AG10803 (cell line): ENCODE results near the gene FABP7.
A peak's percentile ranks its signal among the peaks of the same experiment; 100 is the strongest.

Experiments used
- DNase-seq: peaks from one replicate; pipeline ENCODE4 v3.0.0; 2010; ENCODE audit warnings: low read depth
- H3K4me3 ChIP-seq: 2 replicates; pipeline ENCODE4 v1.5.1; 2011; ENCODE audit warnings: mild to moderate bottlenecking, low read length, control low read depth
- TF ChIP-seq, protein P1 (sequence below): conservative IDR thresholded peaks from 2 replicates; pipeline ENCODE4 v1.5.1; 2011; ENCODE audit warnings: mild to moderate bottlenecking, low read length, control low read depth, inconsistent platforms

The FABP7 gene

DNA sequence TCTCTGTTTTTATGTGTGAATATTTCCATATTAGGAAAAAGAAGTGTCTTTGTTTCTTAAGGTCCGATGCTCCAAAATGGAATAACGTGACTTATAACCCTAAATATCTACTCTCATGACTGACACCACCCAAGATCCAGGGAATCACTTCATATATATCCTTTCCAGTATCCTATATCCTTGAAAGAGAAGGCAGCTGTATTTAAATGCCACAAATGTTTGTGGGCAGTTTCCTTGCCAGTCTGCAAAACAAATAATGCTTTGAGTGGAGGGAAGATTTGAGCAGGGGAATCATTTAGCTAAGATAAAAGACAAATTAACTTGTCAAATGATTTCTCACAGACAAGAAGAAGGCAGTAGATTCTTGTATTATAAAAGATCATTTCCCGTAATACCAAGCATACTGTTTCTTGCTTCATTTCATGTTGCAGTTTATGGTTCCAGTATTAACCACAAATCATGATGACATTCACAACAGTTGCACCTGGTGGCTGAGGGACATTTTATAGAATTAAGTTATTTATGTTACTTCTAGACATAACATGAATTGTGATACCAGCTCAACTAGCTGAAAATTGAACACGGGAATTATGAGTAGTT lies 30.0 kb upstream of the FABP7 start:
- DNase-seq: peak; percentile 4
- H3K4me3 ChIP-seq: no peak overlapping the region
- TF ChIP-seq, protein P1, sequence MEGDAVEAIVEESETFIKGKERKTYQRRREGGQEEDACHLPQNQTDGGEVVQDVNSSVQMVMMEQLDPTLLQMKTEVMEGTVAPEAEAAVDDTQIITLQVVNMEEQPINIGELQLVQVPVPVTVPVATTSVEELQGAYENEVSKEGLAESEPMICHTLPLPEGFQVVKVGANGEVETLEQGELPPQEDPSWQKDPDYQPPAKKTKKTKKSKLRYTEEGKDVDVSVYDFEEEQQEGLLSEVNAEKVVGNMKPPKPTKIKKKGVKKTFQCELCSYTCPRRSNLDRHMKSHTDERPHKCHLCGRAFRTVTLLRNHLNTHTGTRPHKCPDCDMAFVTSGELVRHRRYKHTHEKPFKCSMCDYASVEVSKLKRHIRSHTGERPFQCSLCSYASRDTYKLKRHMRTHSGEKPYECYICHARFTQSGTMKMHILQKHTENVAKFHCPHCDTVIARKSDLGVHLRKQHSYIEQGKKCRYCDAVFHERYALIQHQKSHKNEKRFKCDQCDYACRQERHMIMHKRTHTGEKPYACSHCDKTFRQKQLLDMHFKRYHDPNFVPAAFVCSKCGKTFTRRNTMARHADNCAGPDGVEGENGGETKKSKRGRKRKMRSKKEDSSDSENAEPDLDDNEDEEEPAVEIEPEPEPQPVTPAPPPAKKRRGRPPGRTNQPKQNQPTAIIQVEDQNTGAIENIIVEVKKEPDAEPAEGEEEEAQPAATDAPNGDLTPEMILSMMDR: no peak

DNA sequence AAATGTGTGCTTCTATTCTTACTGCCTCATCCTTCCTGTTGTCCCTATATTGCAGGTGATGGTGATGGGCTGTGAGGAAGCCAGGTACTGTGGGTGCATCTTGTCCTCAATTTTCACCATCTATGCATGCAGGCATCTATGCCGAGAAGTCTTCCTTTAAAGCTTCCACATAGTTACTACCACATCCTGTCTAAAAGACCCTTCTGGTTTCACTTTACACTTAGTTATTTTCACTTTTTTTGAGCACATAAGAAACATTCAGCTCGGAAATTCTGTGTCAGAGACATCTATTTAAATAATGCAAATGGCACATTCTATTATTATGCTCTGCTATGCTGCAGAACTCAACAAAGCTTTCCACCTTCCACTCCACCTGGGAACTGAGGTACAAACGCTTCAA lies 28.2 kb upstream of the FABP7 start:
- DNase-seq: no peak
- no peak overlapping the region for H3K4me3 ChIP-seq
- TF ChIP-seq, protein P1: no peak

DNA sequence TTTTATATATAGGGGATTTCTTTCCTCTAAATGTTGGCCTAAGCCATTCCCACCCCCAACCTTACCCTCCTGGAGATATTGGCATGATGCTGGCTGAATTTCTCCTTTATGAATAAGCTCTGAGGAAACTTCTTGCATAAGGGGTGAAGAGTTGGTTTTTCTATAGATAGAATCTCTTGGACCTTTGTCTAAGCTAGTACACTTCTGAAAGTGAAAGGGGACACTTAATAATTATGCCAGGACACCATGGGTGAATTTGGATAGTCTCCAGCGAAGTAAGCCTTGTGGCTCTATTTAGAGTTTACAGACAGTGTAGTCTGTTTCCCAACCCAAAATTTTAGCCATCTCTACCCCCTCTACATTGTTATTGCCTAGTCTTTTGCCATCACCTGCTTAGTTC lies 27.1 kb upstream of the FABP7 start:
- no peak for DNase-seq
- no peak overlapping the region for H3K4me3 ChIP-seq
- TF ChIP-seq, protein P1: no peak

DNA sequence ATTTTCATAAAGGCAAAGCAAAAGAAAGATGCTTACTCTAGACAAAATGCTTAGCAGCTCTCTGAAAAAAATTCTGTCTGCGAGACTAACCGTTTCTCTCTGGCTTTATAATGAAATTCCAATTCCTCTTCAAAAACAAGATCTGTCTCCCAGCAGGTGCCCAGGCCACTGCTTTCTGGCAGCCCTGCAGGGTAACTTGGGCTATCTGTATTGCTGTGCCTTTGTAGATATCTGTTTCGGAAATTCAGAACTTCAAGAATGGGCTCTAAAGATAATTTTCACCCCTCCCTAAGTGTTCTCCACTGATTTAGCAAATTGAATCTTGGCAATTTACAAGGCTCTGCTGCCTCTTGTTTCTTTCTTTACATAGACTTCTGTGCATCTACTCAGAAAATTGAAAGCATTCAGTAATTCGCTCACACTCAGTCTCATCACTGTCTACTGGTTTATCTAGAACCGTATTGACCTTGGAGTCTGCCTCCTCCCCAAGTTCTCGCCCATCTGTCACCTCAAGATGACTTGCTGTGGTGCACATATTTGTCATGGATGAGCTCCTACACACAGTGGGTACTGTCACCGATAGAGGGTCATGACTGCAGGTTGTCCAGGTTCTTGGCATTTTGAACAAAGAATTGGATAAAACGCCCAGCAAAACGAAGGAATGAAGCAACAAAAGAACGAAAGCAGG lies 26.4 kb upstream of the FABP7 start:
- H3K4me3 ChIP-seq: peak overlapping the region; percentile 1; the same call in 1 of the 2 replicates
- DNase-seq: no peak
- TF ChIP-seq, protein P1: no peak

DNA sequence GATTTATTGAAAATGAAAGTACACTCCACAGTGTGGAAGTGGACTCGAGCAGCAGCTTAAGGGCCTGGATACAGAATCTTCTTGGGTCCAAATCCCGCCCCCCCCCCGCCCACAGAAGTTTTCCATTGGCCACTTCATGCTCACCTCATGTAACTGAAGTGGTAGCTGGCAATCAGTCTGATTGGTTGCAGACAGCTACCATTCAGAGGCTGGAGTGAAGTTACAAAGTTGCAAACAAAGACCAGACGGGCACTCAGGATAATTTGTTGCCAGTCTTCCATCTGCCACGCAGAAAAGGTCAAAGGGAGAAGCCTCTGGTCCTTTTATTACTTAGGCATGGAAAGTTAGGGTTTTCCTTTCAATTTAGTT lies 25.8 kb upstream of the FABP7 start:
- peak overlapping the region; percentile 26 for H3K4me3 ChIP-seq
- peak; percentile 1 for DNase-seq
- TF ChIP-seq, protein P1: no peak

DNA sequence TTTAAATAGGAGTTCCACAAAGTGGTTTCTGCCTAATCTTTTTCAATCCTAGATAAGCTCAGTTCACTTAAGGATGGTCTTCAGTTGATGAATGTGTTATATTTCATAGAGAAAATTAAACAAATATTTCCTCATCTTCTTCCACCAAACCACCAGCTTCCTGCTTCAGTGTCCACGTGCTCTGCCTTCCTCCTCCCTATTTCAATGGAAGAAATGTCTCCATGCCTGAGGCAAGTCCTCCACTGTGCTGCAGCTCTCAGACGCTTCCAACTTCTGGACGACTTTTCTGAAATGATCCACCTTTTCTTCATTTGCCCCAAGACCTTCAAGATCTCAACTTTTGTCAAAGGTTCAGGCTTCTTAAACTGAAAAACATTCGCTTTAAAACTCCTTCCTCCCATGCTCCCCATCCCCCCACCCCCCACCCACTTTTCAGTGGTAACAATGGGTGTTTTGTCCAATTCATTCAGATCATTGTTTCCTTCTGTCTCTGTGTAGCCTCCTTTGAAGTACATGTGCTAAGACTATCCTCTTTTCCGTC lies 25.3 kb upstream of the FABP7 start:
- no peak for DNase-seq
- H3K4me3 ChIP-seq: no peak overlapping the region
- TF ChIP-seq, protein P1: no peak

DNA sequence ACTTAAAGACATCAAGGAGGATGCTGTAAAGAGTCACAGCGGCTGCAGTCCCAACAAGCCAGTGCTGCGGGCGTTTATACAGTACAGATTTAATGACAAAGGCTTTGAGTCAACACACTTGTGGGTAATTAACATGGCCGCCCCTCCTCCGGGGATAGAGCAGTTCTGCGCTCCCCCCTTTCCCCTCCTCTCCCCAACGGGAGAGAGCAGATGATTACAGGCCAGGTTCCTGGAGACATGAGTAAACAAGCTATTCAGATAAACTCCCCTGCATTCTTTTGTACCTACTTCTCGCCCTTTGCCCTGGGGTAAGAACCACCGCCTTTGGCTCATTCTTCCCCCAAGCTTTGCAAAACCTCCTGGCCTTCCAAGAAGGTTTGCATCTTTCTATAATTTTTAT lies 23.6 kb upstream of the FABP7 start:
- no peak overlapping the region for H3K4me3 ChIP-seq
- TF ChIP-seq, protein P1: no peak
- DNase-seq: no peak
